OCI-LY7 (cell line): ENCODE data around the gene ZKSCAN5.

Experiments
- CTCF ChIP-seq: fragments of 200-600 bp; sonication (generic); conservative IDR thresholded peaks from 2 replicates; pipeline ENCODE4 v1.5.1; 2014; ENCODE audit warnings: mild to moderate bottlenecking, antibody characterized with exemption, low read length, moderate library complexity, mixed read lengths
- EZH2phosphoT487 ChIP-seq: fragments of 200-600 bp; sonication (generic); IDR thresholded peaks from 2 replicates; pipeline ENCODE4 v1.6.1; 2018; ENCODE audit warnings: low read depth, borderline replicate concordance, mild to moderate bottlenecking, mixed run types, antibody characterized with exemption, low read length, moderate library complexity, mixed read lengths

- TF ChIP-seq CTCF: no peak
- no peak for TF ChIP-seq EZH2phosphoT487
Measured at GRCh38 chr7:99557940-99558305, 53.5 kb downstream of the ZKSCAN5 start.
